ENCODE results near the gene PNLIP.

DNA sequence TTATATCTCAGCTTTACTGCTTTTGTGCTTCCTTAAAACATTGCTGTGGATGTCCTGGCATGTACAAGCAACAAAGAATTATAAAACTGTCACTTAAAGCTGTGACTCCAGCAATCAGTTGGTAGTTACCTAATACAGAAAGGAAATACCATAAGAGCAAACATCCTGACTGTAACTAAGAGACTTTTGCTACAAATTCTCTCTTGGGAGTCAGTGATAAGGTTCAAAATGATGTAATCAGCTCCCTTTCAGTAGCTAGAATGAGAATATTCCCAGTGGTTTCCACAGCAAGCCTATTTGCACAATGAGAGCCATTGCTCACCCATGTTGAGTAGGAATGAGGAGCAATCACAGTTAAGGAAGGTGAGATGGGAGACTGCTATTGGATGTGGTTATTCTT lies 52.6 kb downstream of the PNLIP start:
- TF ChIP-seq EZH2 (IDR thresholded peaks at IDR 0.05; ENCODE audit: insufficient read depth, poor library complexity, severe bottlenecking) = no peak
- no peak for TF ChIP-seq EZH2phosphoT487 (IDR thresholded peaks at IDR 0.05; ENCODE audit: insufficient read depth, low read depth)
